Peyer's patch (tissue), 4 donors: ENCODE measurements around the gene CUL1.

ENCODE experiments used
- POLR2A ChIP-seq, 2 donors: fragments of 450-650 bp; IDR thresholded peaks; one replicate each; pipeline ENCODE4 v1.5.1; 2017; ENCODE audit warnings: antibody characterized with exemption in 2 of 2, mild to moderate bottlenecking in 2 of 2, moderate library complexity in 2 of 2
- TF ChIP-seq, protein P1 (sequence below), 6 experiments: fragments of 450-650 bp in 4 of 6; fragments of 200-600 bp in 2 of 6; sonication (generic) in 1 of 6; IDR thresholded peaks; one replicate each; pipeline ENCODE4 v1.5.1; 2017 to 2019; ENCODE audit warnings: antibody characterized with exemption in 6 of 6, mild to moderate bottlenecking in 3 of 6, moderate library complexity in 1 of 6

DNA sequence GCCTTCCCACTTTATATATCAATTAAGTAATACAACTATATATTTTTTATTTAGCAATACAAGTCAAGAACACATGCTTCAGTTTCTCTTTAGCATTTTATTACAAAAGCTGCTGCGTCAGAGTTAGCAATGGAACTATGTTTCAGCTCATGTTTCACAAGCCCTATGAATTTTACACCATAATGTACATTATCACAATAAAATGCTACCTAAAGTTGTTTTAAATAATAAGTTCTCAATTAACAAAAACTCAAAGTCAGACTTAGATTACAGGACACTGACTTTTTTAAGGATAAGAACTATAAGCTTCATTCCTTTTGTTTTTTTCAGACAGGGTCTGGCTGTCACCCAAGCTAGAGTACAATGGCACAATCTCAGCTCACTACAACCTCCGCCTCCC, 133.1 kb downstream of the CUL1 start:
- TF ChIP-seq, protein P1, sequence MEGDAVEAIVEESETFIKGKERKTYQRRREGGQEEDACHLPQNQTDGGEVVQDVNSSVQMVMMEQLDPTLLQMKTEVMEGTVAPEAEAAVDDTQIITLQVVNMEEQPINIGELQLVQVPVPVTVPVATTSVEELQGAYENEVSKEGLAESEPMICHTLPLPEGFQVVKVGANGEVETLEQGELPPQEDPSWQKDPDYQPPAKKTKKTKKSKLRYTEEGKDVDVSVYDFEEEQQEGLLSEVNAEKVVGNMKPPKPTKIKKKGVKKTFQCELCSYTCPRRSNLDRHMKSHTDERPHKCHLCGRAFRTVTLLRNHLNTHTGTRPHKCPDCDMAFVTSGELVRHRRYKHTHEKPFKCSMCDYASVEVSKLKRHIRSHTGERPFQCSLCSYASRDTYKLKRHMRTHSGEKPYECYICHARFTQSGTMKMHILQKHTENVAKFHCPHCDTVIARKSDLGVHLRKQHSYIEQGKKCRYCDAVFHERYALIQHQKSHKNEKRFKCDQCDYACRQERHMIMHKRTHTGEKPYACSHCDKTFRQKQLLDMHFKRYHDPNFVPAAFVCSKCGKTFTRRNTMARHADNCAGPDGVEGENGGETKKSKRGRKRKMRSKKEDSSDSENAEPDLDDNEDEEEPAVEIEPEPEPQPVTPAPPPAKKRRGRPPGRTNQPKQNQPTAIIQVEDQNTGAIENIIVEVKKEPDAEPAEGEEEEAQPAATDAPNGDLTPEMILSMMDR (IDR thresholded peaks at IDR 0.05), result no peak
- no peak for TF ChIP-seq POLR2A (IDR thresholded peaks at IDR 0.05)
